Activated T-cell treated with anti-CD3 and anti-CD28 coated beads, Interleukin-2, amount 50 U/mL, for 72 hours (primary cell): Measurements from ENCODE around the gene ZBTB33. TPM values are rescaled to one million over a fixed set of nuclear protein-coding genes. Genes with fewer than 3 reads are reported as not detected.

ENCODE experiments used
- ATAC-seq, 2 donors: fragments of 150-1000 bp; cut with Tn5 transposase; replicated peaks in 1 of 2; 2 replicates each; pipeline ENCODE4 v1.10.0; 2021; ENCODE audit warnings: moderate library complexity in 2 of 2, mild to moderate bottlenecking in 1 of 2
- DNase-seq, 2 donors: peaks; one replicate each; pipeline ENCODE4 v3.0.0; 2021 to 2022; ENCODE audit warnings: mixed read lengths in 1 of 2
- H3K27ac Mint-ChIP-seq: one replicate; pipeline ENCODE4 v1.8.0; 2022; ENCODE audit warnings: mild to moderate bottlenecking, moderate library complexity, mixed read lengths
- H3K27me3 Mint-ChIP-seq: one replicate; pipeline ENCODE4 v1.8.0; 2022; ENCODE audit warnings: low read depth, mixed read lengths
- H3K36me3 Mint-ChIP-seq, 2 donors: one replicate each; pipeline ENCODE4 v1.8.0; 2022; ENCODE audit warnings: mixed read lengths in 2 of 2, mild to moderate bottlenecking in 1 of 2; ENCODE audit not compliant: insufficient read depth in 2 of 2
- H3K4me1 Mint-ChIP-seq: one replicate; pipeline ENCODE4 v1.8.0; 2022; ENCODE audit warnings: low read depth, mixed read lengths
- H3K4me3 Mint-ChIP-seq, 2 donors: one replicate each; pipeline ENCODE4 v1.8.0; 2022; ENCODE audit warnings: mild to moderate bottlenecking in 2 of 2, mixed read lengths in 2 of 2, moderate library complexity in 2 of 2
- H3K9me3 Mint-ChIP-seq, 2 donors: one replicate each; pipeline ENCODE4 v1.8.0; 2022; ENCODE audit warnings: mixed read lengths in 2 of 2
- total RNA-seq, 2 donors: library from RNA; stranded (reverse); gene quantifications; one replicate each; pipeline ENCODE4 v1.2.3, GENCODE V29; 2022

ZBTB33 gene
- total RNA-seq, 2 donors from 2014 or later: 15.8 to 16.4 TPM

DNA sequence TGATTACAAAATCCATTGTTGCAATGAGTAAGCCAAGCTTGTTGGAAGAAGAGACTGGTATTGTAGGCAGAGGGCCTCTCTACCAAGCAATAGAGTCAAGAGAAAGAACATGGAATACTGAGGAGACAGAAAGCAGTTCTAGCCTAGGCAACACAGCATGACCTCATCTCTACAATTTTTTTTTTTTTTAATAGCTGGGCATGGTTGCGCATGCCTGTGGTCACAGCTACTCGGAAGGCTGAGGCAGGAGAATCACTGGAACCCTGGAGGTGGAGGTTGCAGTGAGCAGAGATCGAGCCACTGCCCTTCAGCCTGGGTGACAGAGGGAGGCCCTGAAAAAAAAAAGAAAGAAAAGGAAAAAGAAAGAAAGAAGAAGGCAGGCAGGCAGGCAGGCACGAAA, 11.7 kb upstream of the ZBTB33 start:
- Mint-ChIP-seq H3K4me1 (peaks cover 12% of the 10 kb centered on the region), H3K27ac (no peak overlapping the region), H3K9me3 (no peaks in the 10 kb centered on the region), H3K36me3 (peaks cover 0 to 3% of the 10 kb centered on the region in 2 donors), H3K27me3 (no peaks in the 10 kb centered on the region), H3K4me3 (no peak overlapping the region)
- ATAC-seq: no peak
- DNase-seq: no peak

DNA sequence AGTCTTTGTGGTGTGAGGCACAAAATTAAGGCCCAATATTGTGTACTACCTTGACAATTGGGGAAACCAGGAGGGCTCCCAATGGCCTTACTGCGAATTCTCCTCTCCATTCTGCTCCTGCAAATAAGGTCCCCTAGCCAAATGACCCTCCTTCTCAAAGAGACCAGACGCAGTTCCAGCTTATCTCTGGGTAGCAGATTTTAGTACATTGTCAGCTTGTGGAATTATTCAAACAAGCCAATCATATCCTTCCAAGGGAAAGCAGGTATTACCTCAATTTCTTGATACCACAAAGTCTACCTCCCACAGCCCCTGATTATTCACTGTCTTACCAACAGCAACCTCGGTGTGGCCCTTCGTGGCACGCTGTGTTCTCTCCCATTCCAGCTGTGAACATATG, 7.8 kb upstream of the ZBTB33 start:
- Mint-ChIP-seq H3K4me3 (no peak overlapping the region), H3K27ac (no peak overlapping the region), H3K36me3 (peaks cover 4 to 5% of the 10 kb centered on the region in 2 donors), H3K27me3 (peaks cover 17% of the 10 kb centered on the region), H3K4me1 (peaks cover 15% of the 10 kb centered on the region), H3K9me3 (no peaks in the 10 kb centered on the region)
- DNase-seq (no peak), ATAC-seq (no peak)

DNA sequence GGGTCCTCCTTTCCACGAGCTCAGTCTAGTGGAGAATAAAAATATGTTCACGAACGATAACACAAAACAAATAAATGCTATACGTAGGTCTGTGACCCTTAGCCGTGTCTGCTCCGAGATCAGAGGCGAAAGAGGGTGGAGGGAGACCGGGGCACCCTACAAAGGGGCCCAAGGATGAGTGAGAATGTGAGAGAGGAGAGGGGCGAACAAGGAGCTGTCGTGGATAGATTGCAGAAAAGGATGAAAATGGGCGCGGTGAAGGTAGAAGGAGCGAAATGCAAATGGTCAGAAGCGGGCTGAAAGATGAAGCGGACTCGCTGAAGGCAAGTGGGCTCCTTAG, 6.2 kb upstream of the ZBTB33 start:
- no peaks in the 10 kb centered on the region for H3K9me3 Mint-ChIP-seq
- H3K36me3 Mint-ChIP-seq: peaks cover 2 to 4% of the 10 kb centered on the region in 2 donors
- peaks cover 22% of the 10 kb centered on the region for H3K27me3 Mint-ChIP-seq
- no peak for DNase-seq
- peak overlapping the region; percentile 93 to 95 for H3K4me3 Mint-ChIP-seq
- peak in 1 of 2 donors; percentile 18 for ATAC-seq
- peaks cover 27% of the 10 kb centered on the region for H3K4me1 Mint-ChIP-seq
- H3K27ac Mint-ChIP-seq: peak overlapping the region; percentile 92

DNA sequence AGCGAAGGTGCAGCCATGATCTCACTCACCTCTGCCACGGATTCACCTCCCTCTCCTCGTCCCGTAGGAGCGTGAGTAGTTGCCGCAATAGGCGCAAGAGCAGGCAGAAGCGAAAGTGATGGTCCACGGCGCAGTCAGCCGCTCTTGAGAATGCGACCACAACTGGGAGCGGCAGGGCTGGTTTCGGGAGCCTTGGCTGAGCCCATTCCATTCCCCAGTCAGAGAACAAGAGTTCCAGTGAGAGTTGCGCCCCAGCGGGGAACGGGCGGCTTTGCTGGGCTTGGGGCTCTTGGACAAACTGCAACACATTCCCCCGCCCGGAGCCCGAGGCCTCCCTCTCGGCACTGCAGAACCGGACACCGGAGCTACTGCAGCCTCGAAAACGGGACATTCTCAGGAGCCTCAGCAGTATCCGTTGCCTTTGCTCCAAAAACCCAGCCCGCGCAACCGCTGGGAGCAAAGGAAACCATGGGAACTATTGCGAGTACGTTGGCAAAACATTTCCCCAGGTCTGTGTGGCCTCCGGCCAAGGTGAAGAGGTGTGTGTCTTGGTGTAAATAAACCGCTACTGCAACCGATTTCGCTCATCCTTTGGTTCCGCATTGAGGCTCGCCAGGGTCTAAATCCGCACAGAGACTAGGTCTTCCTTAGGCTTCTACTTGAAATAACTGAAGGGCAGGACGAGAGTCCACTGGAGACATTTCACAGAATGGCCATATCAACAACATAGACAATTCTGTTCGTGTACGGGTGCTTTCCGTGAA, 5.7 kb upstream of the ZBTB33 start:
- peaks cover 2 to 4% of the 10 kb centered on the region in 2 donors for H3K36me3 Mint-ChIP-seq
- H3K9me3 Mint-ChIP-seq: no peaks in the 10 kb centered on the region
- H3K27me3 Mint-ChIP-seq: peaks cover 22% of the 10 kb centered on the region
- peak; percentile 86 to 91 for ATAC-seq
- peak overlapping the region; percentile 93 to 95 for H3K4me3 Mint-ChIP-seq
- peak; percentile 51 to 63 for DNase-seq
- peak overlapping the region; percentile 92 for H3K27ac Mint-ChIP-seq
- H3K4me1 Mint-ChIP-seq: peaks cover 28% of the 10 kb centered on the region

DNA sequence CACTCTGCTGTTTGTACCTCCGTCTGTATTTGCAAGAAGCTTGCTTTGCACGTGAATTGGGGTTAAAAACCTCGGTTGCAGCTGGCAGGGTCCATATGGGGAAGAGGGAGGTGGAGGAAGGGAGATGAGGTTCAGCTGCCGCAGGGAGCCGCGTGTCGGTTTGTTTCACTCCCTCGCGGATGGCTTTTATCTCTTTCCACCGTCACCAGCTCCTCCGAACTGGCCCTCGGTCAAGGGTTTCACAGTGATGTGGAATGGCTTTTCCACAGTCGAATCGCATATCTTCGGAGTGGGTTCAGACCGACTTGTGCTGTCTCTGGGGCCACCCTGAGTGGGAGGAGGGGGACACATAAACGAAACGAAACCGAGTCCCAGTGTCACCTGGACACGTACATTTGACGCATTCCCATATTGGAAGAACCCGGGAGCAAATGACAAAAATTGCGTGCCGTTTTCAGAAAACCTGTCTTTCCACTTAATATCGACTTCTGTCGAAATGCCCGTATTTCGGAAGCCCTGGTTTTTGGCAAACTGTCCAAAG, 929 bp downstream of the ZBTB33 start:
- H3K4me3 Mint-ChIP-seq: peak overlapping the region; percentile 90 to 97
- H3K36me3 Mint-ChIP-seq: peaks cover 6 to 16% of the 10 kb centered on the region in 2 donors
- peak overlapping the region; percentile 82 for H3K27ac Mint-ChIP-seq
- ATAC-seq: no peak
- peak; percentile 7 to 16 for DNase-seq
- no peaks in the 10 kb centered on the region for H3K9me3 Mint-ChIP-seq
- H3K27me3 Mint-ChIP-seq: peaks cover 17% of the 10 kb centered on the region
- peaks cover 26% of the 10 kb centered on the region for H3K4me1 Mint-ChIP-seq

DNA sequence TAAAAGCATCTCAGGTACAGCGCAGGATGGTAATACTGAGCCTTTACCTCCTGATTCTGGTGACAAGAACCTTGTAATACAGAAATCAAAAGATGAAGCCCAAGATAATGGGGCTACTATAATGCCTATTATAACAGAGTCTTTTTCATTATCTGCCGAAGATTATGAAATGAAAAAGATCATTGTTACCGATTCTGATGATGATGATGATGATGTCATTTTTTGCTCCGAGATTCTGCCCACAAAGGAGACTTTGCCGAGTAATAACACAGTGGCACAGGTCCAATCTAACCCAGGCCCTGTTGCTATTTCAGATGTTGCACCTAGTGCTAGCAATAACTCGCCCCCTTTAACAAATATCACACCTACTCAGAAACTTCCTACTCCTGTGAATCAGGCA, 3.2 kb downstream of the ZBTB33 start:
- Mint-ChIP-seq H3K27me3 (no peaks in the 10 kb centered on the region), H3K36me3 (peaks cover 6 to 16% of the 10 kb centered on the region in 2 donors), H3K4me1 (peaks cover 23% of the 10 kb centered on the region), H3K27ac (no peak overlapping the region), H3K4me3 (no peak overlapping the region), H3K9me3 (no peaks in the 10 kb centered on the region)
- ATAC-seq (no peak), DNase-seq (no peak)

DNA sequence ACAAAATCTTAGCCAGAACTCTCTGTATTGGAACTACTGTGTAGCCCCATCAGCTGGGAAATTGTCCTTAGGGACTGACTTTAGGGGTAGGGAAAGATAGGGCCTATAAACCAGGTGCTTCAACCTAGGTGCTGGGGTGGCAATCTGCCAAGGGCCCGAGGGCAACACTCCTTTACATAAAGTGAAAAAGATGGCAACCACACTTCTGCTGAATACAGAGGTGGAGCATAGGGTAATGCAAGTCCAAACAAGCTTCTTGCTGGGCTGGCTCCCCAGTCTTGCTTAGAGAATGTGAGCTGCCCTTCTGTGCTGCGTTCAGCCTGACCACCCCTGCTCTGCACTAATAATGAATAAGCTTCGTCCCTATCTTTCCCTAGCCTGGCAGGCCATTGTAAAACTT, 9.8 kb downstream of the ZBTB33 start:
- no peaks in the 10 kb centered on the region for H3K36me3 Mint-ChIP-seq
- no peaks in the 10 kb centered on the region for H3K9me3 Mint-ChIP-seq
- H3K27me3 Mint-ChIP-seq: peaks cover 6% of the 10 kb centered on the region
- H3K4me1 Mint-ChIP-seq: peaks cover 12% of the 10 kb centered on the region
- no peak overlapping the region for H3K27ac Mint-ChIP-seq
- no peak overlapping the region for H3K4me3 Mint-ChIP-seq
- ATAC-seq (no peak), DNase-seq (no peak)

DNA sequence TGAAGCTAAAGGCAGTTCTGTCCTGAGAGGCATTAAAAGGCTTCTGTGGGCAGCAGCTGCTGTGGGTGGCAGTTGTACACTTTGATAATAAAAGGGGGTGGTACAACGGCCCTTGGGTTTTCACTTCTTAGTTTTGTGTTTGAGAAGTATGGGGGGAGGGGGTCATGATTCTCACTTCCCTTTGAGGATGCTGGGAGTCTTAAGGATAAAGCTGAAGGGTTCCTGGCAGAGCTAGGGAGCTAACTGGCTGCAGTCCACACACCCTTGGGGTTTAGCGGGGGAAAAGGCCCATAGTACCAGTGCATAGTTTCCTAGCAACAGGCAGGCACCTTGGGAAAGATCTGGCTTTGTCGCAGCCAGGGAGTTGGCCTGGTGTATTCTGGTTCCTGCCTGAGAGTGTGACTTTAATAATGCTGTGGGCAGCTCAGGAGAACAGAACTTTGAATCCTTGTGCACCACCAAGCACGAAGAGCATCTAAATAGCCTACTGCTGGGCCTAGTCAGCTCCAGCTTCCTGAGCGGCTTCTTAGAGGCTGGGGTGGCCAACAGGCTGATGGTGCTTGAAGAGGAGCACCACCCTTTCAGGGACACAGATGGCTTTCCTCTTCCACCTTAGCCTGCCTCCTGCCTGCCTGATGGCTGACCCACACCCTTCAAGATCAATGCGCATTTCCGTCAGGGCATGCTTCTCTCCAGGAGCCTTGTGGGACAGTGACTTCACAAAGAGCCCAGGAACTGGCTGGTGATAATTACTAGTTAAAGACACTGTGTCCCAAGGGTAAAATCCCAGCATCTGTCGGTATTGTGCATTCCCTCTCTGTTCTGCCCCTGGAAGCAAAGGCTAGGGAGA, 12.5 kb downstream of the ZBTB33 start:
- ATAC-seq (no peak), DNase-seq (no peak)
- Mint-ChIP-seq H3K4me1 (no peaks in the 10 kb centered on the region), H3K27me3 (peaks cover 6% of the 10 kb centered on the region), H3K4me3 (no peak overlapping the region), H3K36me3 (no peaks in the 10 kb centered on the region), H3K27ac (no peak overlapping the region), H3K9me3 (no peaks in the 10 kb centered on the region)

DNA sequence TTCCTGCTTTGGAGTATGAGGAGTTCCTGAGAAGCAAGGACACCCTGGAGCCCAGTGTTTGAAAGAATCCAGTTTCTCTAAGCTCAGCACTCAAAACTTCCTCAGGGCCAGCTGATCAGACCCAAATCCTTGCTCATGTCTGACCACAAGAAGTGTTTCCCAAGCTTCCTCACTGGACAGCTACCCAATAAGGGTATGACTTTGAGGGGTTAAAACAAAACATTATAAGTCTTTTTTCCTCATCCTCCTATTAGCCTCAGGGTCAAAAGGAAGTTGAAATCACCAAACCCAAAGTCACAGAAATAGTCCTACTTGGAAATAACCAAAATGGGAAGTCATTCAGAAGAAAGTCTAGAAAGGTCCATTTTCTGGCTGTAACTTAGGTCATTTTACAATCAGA, 13.7 kb downstream of the ZBTB33 start:
- Mint-ChIP-seq H3K27ac (no peak overlapping the region), H3K4me1 (peaks cover 3% of the 10 kb centered on the region), H3K36me3 (no peaks in the 10 kb centered on the region), H3K9me3 (no peaks in the 10 kb centered on the region), H3K4me3 (no peak overlapping the region), H3K27me3 (peaks cover 6% of the 10 kb centered on the region)
- DNase-seq (no peak), ATAC-seq (no peak)

DNA sequence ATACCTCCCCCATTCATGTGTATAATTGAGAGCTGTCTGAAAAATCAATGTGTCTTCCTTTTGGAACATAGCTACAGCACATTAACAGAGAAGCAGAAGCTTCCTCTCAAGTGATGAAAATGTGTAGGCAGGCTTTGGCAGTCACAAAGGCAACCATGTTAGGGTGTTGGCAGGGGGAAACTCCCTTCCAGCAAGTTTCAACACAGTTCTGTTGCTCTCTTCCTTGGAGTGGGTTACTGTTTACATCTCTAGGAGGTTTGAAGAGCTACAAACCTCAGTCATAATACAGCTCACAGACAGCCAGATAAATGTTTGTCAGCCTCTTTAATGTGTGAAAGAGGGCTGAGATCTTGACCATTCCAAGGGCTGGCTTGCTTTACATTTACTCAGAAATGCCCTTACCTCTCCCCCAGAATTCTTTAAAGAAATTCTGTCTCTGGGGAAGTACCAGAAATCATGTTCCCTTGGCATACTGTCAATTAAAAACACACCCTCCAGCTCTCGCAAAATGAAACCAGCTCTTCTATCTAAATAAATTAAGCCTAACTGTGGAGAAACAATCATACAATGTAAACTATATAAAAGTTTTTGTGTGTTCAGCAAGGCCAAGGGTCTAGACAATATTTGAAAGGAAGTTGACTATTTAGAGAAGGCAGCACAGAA, 18.9 kb downstream of the ZBTB33 start:
- Mint-ChIP-seq H3K27ac (peak overlapping the region; percentile 57), H3K36me3 (no peaks in the 10 kb centered on the region), H3K9me3 (peaks cover 0 to 1% of the 10 kb centered on the region in 2 donors), H3K27me3 (peaks cover 11% of the 10 kb centered on the region), H3K4me1 (peaks cover 11% of the 10 kb centered on the region), H3K4me3 (peak overlapping the region in 1 of 2 donors; percentile 25)
- DNase-seq: no peak
- peak; percentile 63 to 78 for ATAC-seq

DNA sequence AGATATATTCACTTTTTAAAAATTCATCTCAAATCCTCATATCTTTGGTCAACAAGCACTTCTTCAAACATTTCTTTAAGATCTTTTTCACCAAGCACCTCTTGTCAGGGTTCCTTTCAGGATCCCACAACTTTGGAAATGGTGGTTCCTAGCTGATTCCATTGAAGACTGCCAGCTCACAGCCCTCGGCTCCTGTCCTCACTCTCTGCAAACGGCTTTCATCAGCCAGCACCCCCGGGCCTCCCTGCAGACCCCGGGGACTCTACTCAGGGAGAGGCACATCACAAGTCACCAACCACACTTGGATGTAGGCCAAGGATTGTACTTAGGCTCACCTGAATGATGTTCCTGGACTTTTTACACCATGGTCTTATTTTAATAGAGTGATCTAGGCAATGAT, 20.0 kb downstream of the ZBTB33 start:
- H3K9me3 Mint-ChIP-seq: peaks cover 0 to 1% of the 10 kb centered on the region in 2 donors
- ATAC-seq: no peak
- no peaks in the 10 kb centered on the region for H3K36me3 Mint-ChIP-seq
- no peak overlapping the region for H3K27ac Mint-ChIP-seq
- H3K27me3 Mint-ChIP-seq: peaks cover 11% of the 10 kb centered on the region
- DNase-seq: no peak
- peaks cover 11% of the 10 kb centered on the region for H3K4me1 Mint-ChIP-seq
- H3K4me3 Mint-ChIP-seq: no peak overlapping the region

DNA sequence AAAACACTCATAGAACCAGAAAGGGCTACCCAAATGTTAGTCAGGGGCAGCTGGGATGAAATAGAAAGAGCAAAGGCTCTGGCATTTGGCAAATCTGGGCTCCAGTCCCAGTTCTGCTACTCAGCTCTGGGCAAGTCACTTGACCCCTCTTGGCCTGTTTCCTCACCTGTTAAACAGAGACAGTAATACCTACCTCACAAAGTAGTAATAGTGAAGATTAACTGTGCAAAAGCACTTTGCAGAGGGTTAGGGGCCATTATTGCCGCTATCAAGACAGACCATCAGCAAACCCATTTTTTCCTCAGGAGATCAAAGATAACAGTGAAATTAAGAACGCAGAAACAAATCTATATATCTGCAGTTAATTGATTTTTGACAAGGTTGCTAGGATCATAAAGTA, 20.6 kb downstream of the ZBTB33 start:
- H3K27me3 Mint-ChIP-seq: peaks cover 11% of the 10 kb centered on the region
- H3K4me1 Mint-ChIP-seq: peaks cover 11% of the 10 kb centered on the region
- H3K36me3 Mint-ChIP-seq: no peaks in the 10 kb centered on the region
- DNase-seq (no peak), ATAC-seq (no peak)
- H3K27ac Mint-ChIP-seq: no peak overlapping the region
- H3K4me3 Mint-ChIP-seq: no peak overlapping the region
- peaks cover 0 to 1% of the 10 kb centered on the region in 2 donors for H3K9me3 Mint-ChIP-seq

DNA sequence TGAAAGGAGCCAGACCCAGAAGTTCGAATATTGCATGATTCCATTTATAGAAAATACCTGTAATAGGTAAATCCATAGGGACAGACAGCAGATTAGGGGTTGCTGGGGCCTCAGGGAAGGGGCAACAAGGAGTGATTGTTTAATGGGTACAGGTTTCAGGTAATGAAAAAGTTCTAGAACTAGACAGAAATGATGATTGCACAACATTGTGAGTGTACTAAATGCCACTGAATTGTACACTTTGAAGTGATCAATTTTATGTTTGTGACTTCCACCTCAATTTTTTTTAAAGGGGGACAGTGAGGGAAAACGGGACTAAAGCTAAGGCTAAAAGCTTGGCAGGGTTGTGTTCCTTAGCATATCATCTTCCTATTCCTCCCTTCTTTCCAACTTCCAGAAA, 23.5 kb downstream of the ZBTB33 start:
- no peak overlapping the region for H3K27ac Mint-ChIP-seq
- DNase-seq (no peak), ATAC-seq (no peak)
- H3K27me3 Mint-ChIP-seq: peaks cover 11% of the 10 kb centered on the region
- no peaks in the 10 kb centered on the region for H3K36me3 Mint-ChIP-seq
- peaks cover 10% of the 10 kb centered on the region for H3K4me1 Mint-ChIP-seq
- H3K9me3 Mint-ChIP-seq: peaks cover 0 to 1% of the 10 kb centered on the region in 2 donors
- H3K4me3 Mint-ChIP-seq: no peak overlapping the region
